GM12875 (cell line): ENCODE results near the gene RAB4A.

Experiments used
- H3K4me3 ChIP-seq: one replicate; pipeline ENCODE4 v1.5.1; 2011; ENCODE audit warnings: low read depth, low read length, control low read depth
- CTCF ChIP-seq: IDR thresholded peaks from 2 replicates; pipeline ENCODE4 v1.5.1; 2011; ENCODE audit warnings: low read depth, mild to moderate bottlenecking, control low read depth, inconsistent platforms, low read length, moderate library complexity, borderline replicate concordance; ENCODE audit not compliant: insufficient read depth

The RAB4A gene

GRCh38 chr1:229231754-229232119, 39.2 kb upstream of the RAB4A start:
- TF ChIP-seq CTCF: no peak
- H3K4me3 ChIP-seq: no peak overlapping the region

GRCh38 chr1:229234870-229235472, 35.9 kb upstream of the RAB4A start:
- no peak overlapping the region for H3K4me3 ChIP-seq
- TF ChIP-seq CTCF: no peak

GRCh38 chr1:229237320-229237719, 33.6 kb upstream of the RAB4A start:
- no peak for TF ChIP-seq CTCF
- no peak overlapping the region for H3K4me3 ChIP-seq

- no peak overlapping the region for H3K4me3 ChIP-seq
- TF ChIP-seq CTCF: no peak
These were observed 32.7 kb upstream of the RAB4A start for GRCh38 chr1:229238231-229238630.

GRCh38 chr1:229238674-229239415, 32.1 kb upstream of the RAB4A start:
- no peak for TF ChIP-seq CTCF
- H3K4me3 ChIP-seq: no peak overlapping the region

- no peak for TF ChIP-seq CTCF
- no peak overlapping the region for H3K4me3 ChIP-seq
These were observed 30.4 kb upstream of the RAB4A start for GRCh38 chr1:229240532-229240931.

- H3K4me3 ChIP-seq: no peak overlapping the region
- no peak for TF ChIP-seq CTCF
These were observed 29.5 kb upstream of the RAB4A start for GRCh38 chr1:229241390-229241789.
